ENCODE measurements around the gene PPIL1. TPM values are rescaled to one million over a fixed set of nuclear protein-coding genes. Genes with fewer than 3 reads are reported as not detected.

Gene PPIL1
- total and polyA plus RNA-seq, 4 donors = 15.8 to 23.9 (median 20.3) TPM

DNA sequence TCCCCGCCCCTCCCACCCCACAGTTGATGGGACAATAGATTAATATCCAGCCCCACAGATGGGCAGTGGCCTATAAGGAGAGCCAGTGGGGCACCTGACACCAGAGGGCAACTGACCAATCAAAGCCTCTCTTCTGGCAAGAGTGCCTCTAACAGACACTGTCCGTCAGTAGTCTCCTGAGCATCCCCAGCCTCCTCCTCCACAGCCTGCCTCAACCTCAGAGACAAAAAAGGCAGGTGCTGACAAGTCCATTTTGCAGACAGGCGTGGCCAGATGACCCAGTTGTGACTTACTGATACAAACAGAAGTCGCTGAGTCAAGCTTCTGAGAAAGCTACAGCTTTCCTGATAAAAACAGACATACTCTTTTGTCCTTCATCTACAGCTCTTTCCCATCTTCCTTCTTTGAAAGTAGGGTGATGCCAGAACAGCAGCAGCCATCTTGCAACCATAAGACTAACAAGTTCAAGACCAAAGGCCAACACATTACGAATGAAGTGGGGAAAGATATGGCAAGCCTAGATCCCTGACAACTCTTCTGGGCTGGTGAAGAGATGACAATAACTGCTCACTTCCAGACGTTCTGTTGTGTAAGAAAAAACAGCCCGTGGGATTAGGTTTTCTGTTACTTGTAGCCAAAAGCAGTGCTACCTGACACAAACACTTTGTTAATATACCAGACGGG lies 12.3 kb downstream of the PPIL1 start:
- TF ChIP-seq, protein P1, sequence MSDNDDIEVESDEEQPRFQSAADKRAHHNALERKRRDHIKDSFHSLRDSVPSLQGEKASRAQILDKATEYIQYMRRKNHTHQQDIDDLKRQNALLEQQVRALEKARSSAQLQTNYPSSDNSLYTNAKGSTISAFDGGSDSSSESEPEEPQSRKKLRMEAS (IDR thresholded peaks at IDR 0.05) = no peak
- TF ChIP-seq JUND (IDR thresholded peaks at IDR 0.05) = no peak
- TF ChIP-seq HNF4G (IDR thresholded peaks at IDR 0.05) = no peak
- H3K9ac ChIP-seq (ENCODE audit: low read depth in 1 of 2, low read length in 2 of 2) = no peak overlapping the region
- WGBS = 91% methylated on average over 8 of the region's 8 CpGs
- H3K36me3 ChIP-seq (ENCODE audit: control insufficient read depth in 4 of 4, insufficient read depth in 3 of 4, low read depth in 1 of 4, low read length in 3 of 4) = peaks cover 0 to 4% (median 2%) of the 10 kb centered on the region in 4 donors
- no peak overlapping the region for H3K27ac ChIP-seq (ENCODE audit: low read depth in 1 of 2, low read length in 2 of 2)
- H3K9me3 ChIP-seq (ENCODE audit: control insufficient read depth in 4 of 4, low read length in 3 of 4) = no peaks in the 10 kb centered on the region
- H3K4me3 ChIP-seq (ENCODE audit: low read depth in 1 of 3, low read length in 3 of 3) = no peak overlapping the region
- no peak for DNase-seq (ENCODE audit: low spot score)
- H3K4me1 ChIP-seq (ENCODE audit: control insufficient read depth in 4 of 4, insufficient read depth in 4 of 4, low read length in 3 of 4) = peaks cover 0 to 6% (median 0%) of the 10 kb centered on the region in 4 donors
- no peaks in the 10 kb centered on the region for H3K27me3 ChIP-seq (ENCODE audit: control insufficient read depth in 4 of 4, insufficient read depth in 4 of 4, low read length in 3 of 4)

DNA sequence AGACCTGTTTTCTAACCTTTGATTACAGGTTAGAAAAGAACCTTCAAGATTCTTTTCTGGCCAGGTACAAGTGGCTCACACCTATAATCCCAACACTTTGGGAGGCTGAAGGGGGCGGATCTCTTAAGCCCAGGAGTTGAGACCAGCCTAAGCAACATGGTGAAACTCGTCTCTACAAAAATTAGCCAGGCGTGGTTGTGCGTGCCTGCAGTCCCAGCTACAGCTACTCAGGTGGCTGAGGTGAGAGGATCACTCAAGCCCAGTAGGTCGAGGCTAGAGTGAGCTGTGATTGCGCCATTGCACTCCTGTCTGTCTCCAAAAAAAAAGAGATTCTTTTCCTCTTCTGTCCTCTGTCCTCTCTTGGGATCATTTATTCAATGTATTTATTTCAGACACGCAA lies 14.5 kb downstream of the PPIL1 start:
- TF ChIP-seq SP1 (IDR thresholded peaks at IDR 0.05) (no peak), HNF4G (IDR thresholded peaks at IDR 0.05) (no peak), TAF1 (conservative IDR thresholded peaks at IDR 0.05) (no peak), GABPA (IDR thresholded peaks at IDR 0.05 in 1 of 2, conservative IDR thresholded peaks at IDR 0.05 in 1 of 2) (no peak), YY1 (IDR thresholded peaks at IDR 0.05) (no peak), RAD21 (IDR thresholded peaks at IDR 0.05) (no peak), HNF4A (conservative IDR thresholded peaks at IDR 0.05) (no peak), FOXA1 (IDR thresholded peaks at IDR 0.05) (no peak), EGR1 (IDR thresholded peaks at IDR 0.05; ENCODE audit: low read depth in 2 of 2) (no peak), FOXA2 (IDR thresholded peaks at IDR 0.05) (no peak), JUND (IDR thresholded peaks at IDR 0.05) (no peak), NR2F2 (IDR thresholded peaks at IDR 0.05) (no peak), RXRA (IDR thresholded peaks at IDR 0.05) (no peak)
- TF ChIP-seq, protein P2, sequence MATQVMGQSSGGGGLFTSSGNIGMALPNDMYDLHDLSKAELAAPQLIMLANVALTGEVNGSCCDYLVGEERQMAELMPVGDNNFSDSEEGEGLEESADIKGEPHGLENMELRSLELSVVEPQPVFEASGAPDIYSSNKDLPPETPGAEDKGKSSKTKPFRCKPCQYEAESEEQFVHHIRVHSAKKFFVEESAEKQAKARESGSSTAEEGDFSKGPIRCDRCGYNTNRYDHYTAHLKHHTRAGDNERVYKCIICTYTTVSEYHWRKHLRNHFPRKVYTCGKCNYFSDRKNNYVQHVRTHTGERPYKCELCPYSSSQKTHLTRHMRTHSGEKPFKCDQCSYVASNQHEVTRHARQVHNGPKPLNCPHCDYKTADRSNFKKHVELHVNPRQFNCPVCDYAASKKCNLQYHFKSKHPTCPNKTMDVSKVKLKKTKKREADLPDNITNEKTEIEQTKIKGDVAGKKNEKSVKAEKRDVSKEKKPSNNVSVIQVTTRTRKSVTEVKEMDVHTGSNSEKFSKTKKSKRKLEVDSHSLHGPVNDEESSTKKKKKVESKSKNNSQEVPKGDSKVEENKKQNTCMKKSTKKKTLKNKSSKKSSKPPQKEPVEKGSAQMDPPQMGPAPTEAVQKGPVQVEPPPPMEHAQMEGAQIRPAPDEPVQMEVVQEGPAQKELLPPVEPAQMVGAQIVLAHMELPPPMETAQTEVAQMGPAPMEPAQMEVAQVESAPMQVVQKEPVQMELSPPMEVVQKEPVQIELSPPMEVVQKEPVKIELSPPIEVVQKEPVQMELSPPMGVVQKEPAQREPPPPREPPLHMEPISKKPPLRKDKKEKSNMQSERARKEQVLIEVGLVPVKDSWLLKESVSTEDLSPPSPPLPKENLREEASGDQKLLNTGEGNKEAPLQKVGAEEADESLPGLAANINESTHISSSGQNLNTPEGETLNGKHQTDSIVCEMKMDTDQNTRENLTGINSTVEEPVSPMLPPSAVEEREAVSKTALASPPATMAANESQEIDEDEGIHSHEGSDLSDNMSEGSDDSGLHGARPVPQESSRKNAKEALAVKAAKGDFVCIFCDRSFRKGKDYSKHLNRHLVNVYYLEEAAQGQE (IDR thresholded peaks at IDR 0.05) = no peak
- TF ChIP-seq, protein P3, sequence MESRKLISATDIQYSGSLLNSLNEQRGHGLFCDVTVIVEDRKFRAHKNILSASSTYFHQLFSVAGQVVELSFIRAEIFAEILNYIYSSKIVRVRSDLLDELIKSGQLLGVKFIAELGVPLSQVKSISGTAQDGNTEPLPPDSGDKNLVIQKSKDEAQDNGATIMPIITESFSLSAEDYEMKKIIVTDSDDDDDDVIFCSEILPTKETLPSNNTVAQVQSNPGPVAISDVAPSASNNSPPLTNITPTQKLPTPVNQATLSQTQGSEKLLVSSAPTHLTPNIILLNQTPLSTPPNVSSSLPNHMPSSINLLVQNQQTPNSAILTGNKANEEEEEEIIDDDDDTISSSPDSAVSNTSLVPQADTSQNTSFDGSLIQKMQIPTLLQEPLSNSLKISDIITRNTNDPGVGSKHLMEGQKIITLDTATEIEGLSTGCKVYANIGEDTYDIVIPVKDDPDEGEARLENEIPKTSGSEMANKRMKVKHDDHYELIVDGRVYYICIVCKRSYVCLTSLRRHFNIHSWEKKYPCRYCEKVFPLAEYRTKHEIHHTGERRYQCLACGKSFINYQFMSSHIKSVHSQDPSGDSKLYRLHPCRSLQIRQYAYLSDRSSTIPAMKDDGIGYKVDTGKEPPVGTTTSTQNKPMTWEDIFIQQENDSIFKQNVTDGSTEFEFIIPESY (IDR thresholded peaks at IDR 0.05) = no peak
- TF ChIP-seq, protein P4, sequence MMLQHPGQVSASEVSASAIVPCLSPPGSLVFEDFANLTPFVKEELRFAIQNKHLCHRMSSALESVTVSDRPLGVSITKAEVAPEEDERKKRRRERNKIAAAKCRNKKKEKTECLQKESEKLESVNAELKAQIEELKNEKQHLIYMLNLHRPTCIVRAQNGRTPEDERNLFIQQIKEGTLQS (IDR thresholded peaks at IDR 0.05) = no peak
- TF ChIP-seq, protein P5, sequence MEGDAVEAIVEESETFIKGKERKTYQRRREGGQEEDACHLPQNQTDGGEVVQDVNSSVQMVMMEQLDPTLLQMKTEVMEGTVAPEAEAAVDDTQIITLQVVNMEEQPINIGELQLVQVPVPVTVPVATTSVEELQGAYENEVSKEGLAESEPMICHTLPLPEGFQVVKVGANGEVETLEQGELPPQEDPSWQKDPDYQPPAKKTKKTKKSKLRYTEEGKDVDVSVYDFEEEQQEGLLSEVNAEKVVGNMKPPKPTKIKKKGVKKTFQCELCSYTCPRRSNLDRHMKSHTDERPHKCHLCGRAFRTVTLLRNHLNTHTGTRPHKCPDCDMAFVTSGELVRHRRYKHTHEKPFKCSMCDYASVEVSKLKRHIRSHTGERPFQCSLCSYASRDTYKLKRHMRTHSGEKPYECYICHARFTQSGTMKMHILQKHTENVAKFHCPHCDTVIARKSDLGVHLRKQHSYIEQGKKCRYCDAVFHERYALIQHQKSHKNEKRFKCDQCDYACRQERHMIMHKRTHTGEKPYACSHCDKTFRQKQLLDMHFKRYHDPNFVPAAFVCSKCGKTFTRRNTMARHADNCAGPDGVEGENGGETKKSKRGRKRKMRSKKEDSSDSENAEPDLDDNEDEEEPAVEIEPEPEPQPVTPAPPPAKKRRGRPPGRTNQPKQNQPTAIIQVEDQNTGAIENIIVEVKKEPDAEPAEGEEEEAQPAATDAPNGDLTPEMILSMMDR (IDR thresholded peaks at IDR 0.05; ENCODE audit: low read depth, low read length, missing input control) = no peak
- TF ChIP-seq, protein P1 (IDR thresholded peaks at IDR 0.05) = no peak
- Histone ChIP-seq H3K27ac (ENCODE audit: low read depth in 1 of 2, low read length in 2 of 2) (no peak overlapping the region), H3K4me3 (ENCODE audit: low read depth in 1 of 3, low read length in 3 of 3) (no peak overlapping the region), H3K27me3 (ENCODE audit: control insufficient read depth in 4 of 4, insufficient read depth in 4 of 4, low read length in 3 of 4) (no peaks in the 10 kb centered on the region), H3K9ac (ENCODE audit: low read depth in 1 of 2, low read length in 2 of 2) (no peak overlapping the region), H3K9me3 (ENCODE audit: control insufficient read depth in 4 of 4, low read length in 3 of 4) (no peaks in the 10 kb centered on the region), H3K4me1 (ENCODE audit: control insufficient read depth in 4 of 4, insufficient read depth in 4 of 4, low read length in 3 of 4) (peaks cover 0 to 10% (median 0%) of the 10 kb centered on the region in 4 donors), H3K36me3 (ENCODE audit: control insufficient read depth in 4 of 4, insufficient read depth in 3 of 4, low read depth in 1 of 4, low read length in 3 of 4) (peaks cover 2 to 12% (median 9%) of the 10 kb centered on the region in 4 donors)
- DNase-seq (ENCODE audit: low spot score) = no peak
- WGBS = 95% methylated on average over 7 of the region's 7 CpGs

Measured in liver (tissue), 9 donors.